ENCODE results near the gene KIZ. TPM values are rescaled to one million over a fixed set of nuclear protein-coding genes. Genes with fewer than 3 reads are reported as not detected.

The KIZ gene
- total RNA-seq, 1 donor, result 40.5 TPM

DNA sequence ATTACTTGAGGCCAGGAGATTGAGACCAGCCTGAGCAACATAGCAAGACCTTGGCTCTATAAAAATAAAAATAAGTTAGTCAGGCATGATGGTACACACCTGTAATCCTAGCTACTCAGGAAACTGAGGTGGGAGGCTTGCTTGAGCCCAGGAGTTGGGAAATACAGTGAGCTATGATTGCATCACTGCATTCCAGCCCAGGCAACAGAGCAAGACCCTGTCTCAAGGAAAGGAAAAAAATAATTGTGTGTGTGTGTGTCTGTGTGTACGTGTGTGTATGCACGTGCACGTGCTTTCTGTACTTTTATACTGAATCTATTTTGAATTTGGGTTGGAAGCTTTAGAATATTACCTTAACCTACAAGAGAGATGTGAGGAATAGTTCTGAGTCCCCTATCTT is 58.9 kb downstream of the KIZ start:
- Histone ChIP-seq H3K4me3 (ENCODE audit: insufficient read depth, low read length) (no peak overlapping the region), H3K27ac (ENCODE audit: low read depth, low read length) (peak overlapping the region; percentile 1), H3K79me2 (ENCODE audit: insufficient read depth, low read length) (no peaks in the 10 kb centered on the region), H3K9me3 (ENCODE audit: low read depth, low read length) (no peaks in the 10 kb centered on the region), H3K36me3 (ENCODE audit: insufficient read depth, low read length) (no peaks in the 10 kb centered on the region), H4K20me1 (ENCODE audit: insufficient read depth, low read length) (no peaks in the 10 kb centered on the region), H3K4me1 (ENCODE audit: insufficient read depth, low read length) (peaks cover 31% of the 10 kb centered on the region), H2AFZ (ENCODE audit: low read length) (no peak overlapping the region), H3K27me3 (ENCODE audit: insufficient read depth, low read length) (no peaks in the 10 kb centered on the region), H3K4me2 (ENCODE audit: insufficient read depth, low read length) (no peak overlapping the region)
- DNase-seq (ENCODE audit: insufficient read length, low spot score, missing footprints), result no peak
- TF ChIP-seq, protein P1, sequence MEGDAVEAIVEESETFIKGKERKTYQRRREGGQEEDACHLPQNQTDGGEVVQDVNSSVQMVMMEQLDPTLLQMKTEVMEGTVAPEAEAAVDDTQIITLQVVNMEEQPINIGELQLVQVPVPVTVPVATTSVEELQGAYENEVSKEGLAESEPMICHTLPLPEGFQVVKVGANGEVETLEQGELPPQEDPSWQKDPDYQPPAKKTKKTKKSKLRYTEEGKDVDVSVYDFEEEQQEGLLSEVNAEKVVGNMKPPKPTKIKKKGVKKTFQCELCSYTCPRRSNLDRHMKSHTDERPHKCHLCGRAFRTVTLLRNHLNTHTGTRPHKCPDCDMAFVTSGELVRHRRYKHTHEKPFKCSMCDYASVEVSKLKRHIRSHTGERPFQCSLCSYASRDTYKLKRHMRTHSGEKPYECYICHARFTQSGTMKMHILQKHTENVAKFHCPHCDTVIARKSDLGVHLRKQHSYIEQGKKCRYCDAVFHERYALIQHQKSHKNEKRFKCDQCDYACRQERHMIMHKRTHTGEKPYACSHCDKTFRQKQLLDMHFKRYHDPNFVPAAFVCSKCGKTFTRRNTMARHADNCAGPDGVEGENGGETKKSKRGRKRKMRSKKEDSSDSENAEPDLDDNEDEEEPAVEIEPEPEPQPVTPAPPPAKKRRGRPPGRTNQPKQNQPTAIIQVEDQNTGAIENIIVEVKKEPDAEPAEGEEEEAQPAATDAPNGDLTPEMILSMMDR (IDR thresholded peaks at IDR 0.05; ENCODE audit: extremely low read depth, low read depth, low read length), result no peak

DNA sequence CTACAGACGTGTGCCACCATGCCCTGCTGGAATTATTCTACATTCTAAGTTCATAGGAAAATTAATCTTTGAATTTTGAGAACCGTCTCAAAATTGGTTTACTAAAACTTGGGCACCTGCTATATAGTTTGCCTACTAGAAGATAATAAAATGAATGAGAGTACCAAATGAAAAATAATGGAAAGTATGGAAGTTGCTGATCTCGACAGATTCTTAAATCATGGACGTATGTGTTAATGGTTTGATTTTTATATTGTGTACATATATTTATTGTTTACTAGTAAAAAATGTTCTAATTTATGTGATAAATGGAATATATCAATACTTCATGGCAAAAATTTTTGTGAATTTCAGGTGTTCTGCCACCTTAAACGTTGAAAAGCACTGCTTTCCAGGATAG is 60.0 kb downstream of the KIZ start:
- no peak overlapping the region for H3K4me3 ChIP-seq (ENCODE audit: insufficient read depth, low read length)
- H3K79me2 ChIP-seq (ENCODE audit: insufficient read depth, low read length), result no peaks in the 10 kb centered on the region
- TF ChIP-seq, protein P1 (IDR thresholded peaks at IDR 0.05; ENCODE audit: extremely low read depth, low read depth, low read length), result no peak
- no peaks in the 10 kb centered on the region for H4K20me1 ChIP-seq (ENCODE audit: insufficient read depth, low read length)
- H3K36me3 ChIP-seq (ENCODE audit: insufficient read depth, low read length), result no peaks in the 10 kb centered on the region
- peaks cover 31% of the 10 kb centered on the region for H3K4me1 ChIP-seq (ENCODE audit: insufficient read depth, low read length)
- no peaks in the 10 kb centered on the region for H3K9me3 ChIP-seq (ENCODE audit: low read depth, low read length)
- no peak overlapping the region for H3K4me2 ChIP-seq (ENCODE audit: insufficient read depth, low read length)
- H2AFZ ChIP-seq (ENCODE audit: low read length), result no peak overlapping the region
- DNase-seq (ENCODE audit: insufficient read length, low spot score, missing footprints), result no peak
- no peak overlapping the region for H3K27ac ChIP-seq (ENCODE audit: low read depth, low read length)
- H3K27me3 ChIP-seq (ENCODE audit: insufficient read depth, low read length), result no peaks in the 10 kb centered on the region

DNA sequence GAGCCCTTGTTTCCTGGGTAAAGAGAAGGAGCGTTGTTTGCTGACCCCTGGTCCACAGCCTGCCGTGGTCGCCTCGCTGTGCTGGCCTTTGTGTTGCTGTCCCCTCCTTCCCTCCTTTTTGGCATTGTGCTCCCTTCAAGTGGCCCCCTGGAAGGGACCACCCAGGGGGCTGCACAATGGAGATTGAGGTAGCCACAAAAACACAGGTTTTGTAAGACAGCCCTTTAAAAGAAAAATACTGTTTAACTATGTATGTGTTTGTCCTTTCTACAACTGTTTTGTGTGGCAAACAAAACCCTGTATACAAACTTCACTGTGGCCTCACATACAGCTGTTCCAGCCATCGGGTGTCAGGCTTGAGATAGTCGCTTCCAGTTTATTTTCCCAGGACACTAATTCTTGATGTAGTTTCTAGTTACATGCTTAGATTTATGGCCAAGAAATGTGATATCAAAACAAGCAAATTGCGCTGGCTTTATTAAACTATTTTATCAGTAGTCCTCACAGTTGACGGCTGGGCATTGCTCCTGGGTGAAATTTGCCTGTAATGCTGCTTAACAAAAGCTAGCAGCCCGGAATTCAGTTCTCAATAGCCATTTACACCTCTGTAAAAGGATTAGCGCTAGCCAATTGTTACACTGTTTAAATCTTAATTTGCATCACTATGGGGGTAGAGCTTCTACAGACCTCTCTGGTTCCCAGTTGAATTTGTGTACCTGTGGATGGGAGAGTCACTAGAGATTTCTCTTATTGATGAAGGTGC is 64.1 kb downstream of the KIZ start:
- no peak for DNase-seq (ENCODE audit: insufficient read length, low spot score, missing footprints)
- Histone ChIP-seq H3K9me3 (ENCODE audit: low read depth, low read length) (no peaks in the 10 kb centered on the region), H3K36me3 (ENCODE audit: insufficient read depth, low read length) (no peaks in the 10 kb centered on the region), H3K4me2 (ENCODE audit: insufficient read depth, low read length) (no peak overlapping the region), H2AFZ (ENCODE audit: low read length) (no peak overlapping the region), H3K4me3 (ENCODE audit: insufficient read depth, low read length) (no peak overlapping the region), H3K27ac (ENCODE audit: low read depth, low read length) (no peak overlapping the region), H4K20me1 (ENCODE audit: insufficient read depth, low read length) (no peaks in the 10 kb centered on the region), H3K4me1 (ENCODE audit: insufficient read depth, low read length) (peaks cover under 1% of the 10 kb centered on the region), H3K27me3 (ENCODE audit: insufficient read depth, low read length) (no peaks in the 10 kb centered on the region), H3K79me2 (ENCODE audit: insufficient read depth, low read length) (no peaks in the 10 kb centered on the region)
- TF ChIP-seq, protein P1 (IDR thresholded peaks at IDR 0.05; ENCODE audit: extremely low read depth, low read depth, low read length), result no peak

DNA sequence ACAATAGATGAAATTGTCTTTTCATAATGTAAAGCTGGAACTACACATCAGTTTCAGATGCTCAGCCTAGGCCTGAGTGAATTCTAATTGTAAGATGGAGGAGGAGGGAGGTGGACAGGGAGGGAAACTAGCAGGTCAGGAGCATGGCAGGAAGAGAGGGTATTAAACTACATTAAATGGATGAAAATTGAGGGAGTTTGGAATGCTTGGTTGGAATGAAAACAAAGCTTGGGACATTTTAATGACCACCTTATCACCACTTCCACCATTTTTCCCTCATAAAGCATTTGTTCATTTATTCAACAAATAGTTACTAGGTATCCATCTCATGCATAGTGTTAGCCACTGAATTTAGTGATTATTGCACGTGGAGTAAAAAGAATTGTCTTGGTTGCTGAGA is 65.0 kb downstream of the KIZ start:
- no peak overlapping the region for H2AFZ ChIP-seq (ENCODE audit: low read length)
- no peaks in the 10 kb centered on the region for H3K36me3 ChIP-seq (ENCODE audit: insufficient read depth, low read length)
- H4K20me1 ChIP-seq (ENCODE audit: insufficient read depth, low read length), result no peaks in the 10 kb centered on the region
- no peak overlapping the region for H3K4me3 ChIP-seq (ENCODE audit: insufficient read depth, low read length)
- no peak overlapping the region for H3K27ac ChIP-seq (ENCODE audit: low read depth, low read length)
- DNase-seq (ENCODE audit: insufficient read length, low spot score, missing footprints), result no peak
- no peaks in the 10 kb centered on the region for H3K27me3 ChIP-seq (ENCODE audit: insufficient read depth, low read length)
- TF ChIP-seq, protein P1 (IDR thresholded peaks at IDR 0.05; ENCODE audit: extremely low read depth, low read depth, low read length), result no peak
- H3K4me2 ChIP-seq (ENCODE audit: insufficient read depth, low read length), result no peak overlapping the region
- no peaks in the 10 kb centered on the region for H3K79me2 ChIP-seq (ENCODE audit: insufficient read depth, low read length)
- no peaks in the 10 kb centered on the region for H3K9me3 ChIP-seq (ENCODE audit: low read depth, low read length)
- no peaks in the 10 kb centered on the region for H3K4me1 ChIP-seq (ENCODE audit: insufficient read depth, low read length)
